OCI-LY7 (cell line): Measurements from ENCODE around the gene CPLANE1. TPM values are rescaled to one million over a fixed set of nuclear protein-coding genes. Genes with fewer than 3 reads are reported as not detected.

ENCODE experiments used
- BruUV-seq: library from RNA; stranded (reverse); fragments of 400-500 nt; replicated peaks from 2 replicates; lab custom pipeline; 2021; lab: Mats Ljungman, UMichigan
- CTCF ChIA-PET: fragments of 300-600 bp; sonication (Branson Sonifier 250); formaldehyde crosslinking; loops from one replicate; lab custom pipeline; 2022; ENCODE audit warnings: antibody characterized with exemption; ENCODE audit not compliant: unreplicated experiment; lab: Charles Lee
- POLR2A ChIA-PET: fragments of 300-600 bp; sonication (Branson Sonifier 250); formaldehyde crosslinking; loops from one replicate; lab custom pipeline; 2022; ENCODE audit warnings: antibody characterized with exemption; lab: Charles Lee
- DNase-seq: peaks from one replicate; pipeline ENCODE4 v3.0.0-alpha.2; 2015; ENCODE audit warnings: low spot score
- H2AFZ ChIP-seq: fragments of 200-600 bp; sonication (generic), shearing (Covaris generic); 2 replicates; pipeline ENCODE4 v1.6.1; 2014; ENCODE audit warnings: mild to moderate bottlenecking, antibody characterized with exemption, low read length, moderate library complexity
- H3K27ac ChIP-seq: fragments of 200-600 bp; sonication (generic); 2 replicates; pipeline ENCODE4 v1.5.1; 2014; ENCODE audit warnings: mixed run types, low read depth, mild to moderate bottlenecking, moderate library complexity, low read length, inconsistent platforms; ENCODE audit not compliant: poor library complexity, severe bottlenecking
- H3K36me3 ChIP-seq: fragments of 200-600 bp; sonication (generic); 2 replicates; pipeline ENCODE4 v1.6.1; 2014; ENCODE audit warnings: mild to moderate bottlenecking, antibody characterized with exemption, low read length, moderate library complexity, mixed read lengths; ENCODE audit not compliant: insufficient read depth
- H3K4me1 ChIP-seq: fragments of 200-600 bp; sonication (generic); 2 replicates; pipeline ENCODE4 v1.5.1; 2014; ENCODE audit warnings: mild to moderate bottlenecking, low read length; ENCODE audit not compliant: insufficient read depth, poor library complexity, severe bottlenecking
- H3K4me2 ChIP-seq: fragments of 200-600 bp; sonication (generic); 2 replicates; pipeline ENCODE4 v1.6.1; 2014; ENCODE audit warnings: mild to moderate bottlenecking, low read length
- H3K4me3 ChIP-seq: fragments of 200-600 bp; sonication (generic); 2 replicates; pipeline ENCODE4 v1.5.1; 2014; ENCODE audit warnings: mild to moderate bottlenecking, low read depth, low read length; ENCODE audit not compliant: poor library complexity, severe bottlenecking
- H3K79me2 ChIP-seq: fragments of 200-600 bp; sonication (generic); 2 replicates; pipeline ENCODE4 v1.6.1; 2016; ENCODE audit warnings: low read depth, mild to moderate bottlenecking, low read length, moderate library complexity, mixed read lengths; ENCODE audit not compliant: insufficient read depth
- H3K9me2 ChIP-seq: fragments of 200-600 bp; sonication (generic); 2 replicates; pipeline ENCODE4 v1.6.1; 2016; ENCODE audit warnings: mild to moderate bottlenecking, low read length, mixed read lengths; ENCODE audit not compliant: insufficient read depth
- H3K9me3 ChIP-seq: fragments of 200-600 bp; sonication (generic); 2 replicates; pipeline ENCODE4 v1.6.1; 2014; ENCODE audit warnings: mild to moderate bottlenecking, mixed run types, low read length, mixed read lengths
- H4K20me1 ChIP-seq: fragments of 200-600 bp; sonication (generic); 2 replicates; pipeline ENCODE4 v1.6.1; 2014; ENCODE audit warnings: mild to moderate bottlenecking, antibody characterized with exemption, low read length, moderate library complexity, mixed read lengths; ENCODE audit not compliant: insufficient read depth
- EZH2phosphoT487 ChIP-seq: fragments of 200-600 bp; sonication (generic); IDR thresholded peaks from 2 replicates; pipeline ENCODE4 v1.6.1; 2018; ENCODE audit warnings: low read depth, borderline replicate concordance, mild to moderate bottlenecking, mixed run types, antibody characterized with exemption, low read length, moderate library complexity, mixed read lengths
- intact Hi-C: fragments of 100-400 bp; cut with micrococcal nuclease; formaldehyde crosslinking; loops from one replicate; pipeline ENCODE4 v1.10.0; 2022; ENCODE audit not compliant: unreplicated experiment
- total RNA-seq, 2 experiments: library from RNA; depleted of rRNA in 1 of 2; stranded (reverse); fragments of >200 nt in 1 of 2; shearing (Covaris generic) in 1 of 2; gene quantifications; 2 replicates each; pipeline ENCODE4 v1.2.3, GENCODE V29; 2014 to 2022
- TF ChIP-seq, protein P1 (sequence below): fragments of 200-600 bp; sonication (generic); conservative IDR thresholded peaks from 2 replicates; pipeline ENCODE4 v1.5.1; 2014; ENCODE audit warnings: mild to moderate bottlenecking, antibody characterized with exemption, low read length, moderate library complexity, mixed read lengths

CPLANE1 gene
- total RNA-seq, 2 experiments from 2014 or later, result 0.21 TPM; not detected in 1

DNA sequence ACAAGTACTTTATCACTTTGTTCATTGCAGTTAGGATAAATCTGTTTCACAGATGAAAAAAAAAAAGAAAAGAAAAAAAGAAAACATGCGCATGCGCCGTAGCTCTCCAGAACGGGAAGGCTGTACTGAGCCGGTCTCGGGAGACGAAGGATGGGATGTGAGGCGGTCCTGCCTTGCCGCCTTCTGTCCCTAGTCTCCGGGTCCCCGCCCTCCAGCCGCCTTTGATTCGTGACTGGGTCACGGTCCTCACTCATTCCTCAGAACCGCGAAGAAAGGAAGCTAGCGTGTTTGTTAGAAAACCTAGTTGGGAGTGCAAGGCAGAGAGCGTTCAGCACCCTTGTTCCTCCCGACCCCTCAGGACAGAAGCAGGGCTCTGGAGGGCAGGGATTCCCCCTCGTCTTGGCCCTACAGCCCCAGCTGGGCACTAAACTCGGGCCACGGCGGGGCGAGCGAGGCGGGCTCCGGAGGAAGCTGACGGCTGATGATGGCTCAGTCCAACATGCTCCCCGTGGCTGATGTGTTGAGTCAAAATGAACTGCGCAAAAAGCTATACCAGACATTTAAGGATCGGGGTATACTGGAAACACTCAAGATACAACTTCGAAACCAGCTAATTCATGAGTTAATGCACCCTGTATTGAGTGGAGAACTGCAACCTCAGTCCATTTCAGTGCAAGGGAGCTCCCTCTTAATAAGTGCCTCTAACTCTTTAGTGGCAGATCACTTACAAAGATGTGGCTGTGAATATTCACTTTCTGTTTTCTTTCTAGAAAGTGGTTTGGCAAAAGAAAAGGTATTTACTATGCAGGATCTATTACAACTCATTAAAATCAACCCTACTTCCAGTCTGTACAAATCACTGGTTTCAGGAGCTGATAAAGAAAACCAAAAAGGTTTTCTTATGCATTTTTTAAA, 40.0 kb downstream of the CPLANE1 start:
- DNase-seq, result no peak
- Histone ChIP-seq H3K9me3 (no peaks in the 10 kb centered on the region), H3K4me1 (peaks cover under 1% of the 10 kb centered on the region), H3K4me3 (no peak overlapping the region), H3K27ac (no peak overlapping the region), H3K4me2 (no peak overlapping the region), H3K36me3 (no peaks in the 10 kb centered on the region), H3K79me2 (no peaks in the 10 kb centered on the region), H3K9me2 (no peaks in the 10 kb centered on the region), H2AFZ (no peak overlapping the region), H4K20me1 (no peaks in the 10 kb centered on the region)
- BruUV-seq, result no TSS peak
- no peak for TF ChIP-seq EZH2phosphoT487
- TF ChIP-seq, protein P1, sequence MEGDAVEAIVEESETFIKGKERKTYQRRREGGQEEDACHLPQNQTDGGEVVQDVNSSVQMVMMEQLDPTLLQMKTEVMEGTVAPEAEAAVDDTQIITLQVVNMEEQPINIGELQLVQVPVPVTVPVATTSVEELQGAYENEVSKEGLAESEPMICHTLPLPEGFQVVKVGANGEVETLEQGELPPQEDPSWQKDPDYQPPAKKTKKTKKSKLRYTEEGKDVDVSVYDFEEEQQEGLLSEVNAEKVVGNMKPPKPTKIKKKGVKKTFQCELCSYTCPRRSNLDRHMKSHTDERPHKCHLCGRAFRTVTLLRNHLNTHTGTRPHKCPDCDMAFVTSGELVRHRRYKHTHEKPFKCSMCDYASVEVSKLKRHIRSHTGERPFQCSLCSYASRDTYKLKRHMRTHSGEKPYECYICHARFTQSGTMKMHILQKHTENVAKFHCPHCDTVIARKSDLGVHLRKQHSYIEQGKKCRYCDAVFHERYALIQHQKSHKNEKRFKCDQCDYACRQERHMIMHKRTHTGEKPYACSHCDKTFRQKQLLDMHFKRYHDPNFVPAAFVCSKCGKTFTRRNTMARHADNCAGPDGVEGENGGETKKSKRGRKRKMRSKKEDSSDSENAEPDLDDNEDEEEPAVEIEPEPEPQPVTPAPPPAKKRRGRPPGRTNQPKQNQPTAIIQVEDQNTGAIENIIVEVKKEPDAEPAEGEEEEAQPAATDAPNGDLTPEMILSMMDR, result no peak
- intact Hi-C loops, result no loop called here
- CTCF ChIA-PET, result no interaction called here
- POLR2A ChIA-PET, result interaction anchor here (0.6 to 0.8 kb wide), 3 partner anchors 19 to 1504 kb away, joined by 3 to 5 read pairs (median 4); no protein-coding TSS in a partner anchor

DNA sequence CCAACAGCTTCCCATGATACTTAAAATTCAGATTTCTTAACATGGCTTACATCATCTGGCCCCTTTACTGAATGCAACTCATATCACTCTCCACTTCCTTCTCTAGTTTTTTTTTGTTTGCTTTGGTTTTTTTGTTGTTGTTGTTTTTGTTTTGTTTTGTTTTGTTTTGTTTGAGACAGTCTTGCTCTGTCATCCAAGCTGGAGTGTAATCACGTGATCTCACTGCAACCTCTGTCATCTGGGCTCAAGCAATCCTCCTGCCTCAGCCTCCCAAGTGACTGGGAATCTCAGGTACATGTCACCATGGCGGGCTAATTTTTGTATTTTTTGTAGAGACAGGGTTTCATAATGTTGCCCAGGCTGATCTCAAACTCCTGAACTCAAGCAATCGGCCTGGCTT, 41.4 kb downstream of the CPLANE1 start:
- CTCF ChIA-PET, result no interaction called here
- H3K36me3 ChIP-seq, result no peaks in the 10 kb centered on the region
- H3K4me2 ChIP-seq, result no peak overlapping the region
- POLR2A ChIA-PET, result no interaction called here
- H4K20me1 ChIP-seq, result no peaks in the 10 kb centered on the region
- TF ChIP-seq EZH2phosphoT487, result no peak
- TF ChIP-seq, protein P1, result no peak
- no TSS peak for BruUV-seq
- intact Hi-C loops, result no loop called here
- no peaks in the 10 kb centered on the region for H3K79me2 ChIP-seq
- no peak overlapping the region for H3K4me3 ChIP-seq
- H3K4me1 ChIP-seq, result no peaks in the 10 kb centered on the region
- no peak overlapping the region for H2AFZ ChIP-seq
- DNase-seq, result no peak
- no peak overlapping the region for H3K27ac ChIP-seq
- no peaks in the 10 kb centered on the region for H3K9me3 ChIP-seq
- H3K9me2 ChIP-seq, result no peaks in the 10 kb centered on the region

DNA sequence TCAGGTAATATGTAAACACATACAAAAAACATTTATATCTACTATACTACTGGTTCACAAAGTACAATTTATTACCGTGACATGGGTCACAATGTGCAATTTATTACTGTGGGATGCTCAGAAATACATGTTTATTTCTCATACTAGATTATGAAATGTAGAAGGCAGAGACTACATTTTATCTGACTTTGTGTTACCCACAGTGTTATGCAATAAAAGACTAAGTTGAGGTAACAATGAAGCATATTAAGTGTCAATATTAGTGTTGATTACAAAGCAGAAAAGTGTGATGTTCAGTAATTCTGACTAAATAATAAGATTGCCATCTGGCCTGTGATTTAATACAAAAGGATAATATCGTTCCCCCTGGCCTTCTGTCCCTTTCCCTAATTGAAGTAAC, 42.4 kb downstream of the CPLANE1 start:
- H3K27ac ChIP-seq, result no peak overlapping the region
- DNase-seq, result no peak
- intact Hi-C loops, result no loop called here
- H3K4me1 ChIP-seq, result no peaks in the 10 kb centered on the region
- no peak overlapping the region for H3K4me3 ChIP-seq
- no peaks in the 10 kb centered on the region for H3K9me3 ChIP-seq
- H3K4me2 ChIP-seq, result no peak overlapping the region
- no peak overlapping the region for H2AFZ ChIP-seq
- no peaks in the 10 kb centered on the region for H4K20me1 ChIP-seq
- BruUV-seq, result no TSS peak
- CTCF ChIA-PET, result no interaction called here
- POLR2A ChIA-PET, result interaction anchor here (0.6 kb wide), 1 partner anchor 9 kb away, joined by 3 read pairs; no protein-coding TSS in a partner anchor
- no peaks in the 10 kb centered on the region for H3K36me3 ChIP-seq
- no peaks in the 10 kb centered on the region for H3K79me2 ChIP-seq
- TF ChIP-seq, protein P1, result no peak
- TF ChIP-seq EZH2phosphoT487, result no peak
- H3K9me2 ChIP-seq, result no peaks in the 10 kb centered on the region
